Panc1 (cell line): ENCODE data around the gene IFT27.

Experiments
- POLR2AphosphoS5 ChIP-seq: IDR thresholded peaks from 2 replicates; pipeline ENCODE4 v1.6.1; 2012; ENCODE audit warnings: mild to moderate bottlenecking, low read depth, low read length, moderate library complexity
- REST ChIP-seq, 2 experiments: IDR thresholded peaks; 2 replicates each; pipeline ENCODE4 v1.6.1; 2011 to 2012; ENCODE audit warnings: low read depth in 2 of 2, control low read depth in 1 of 2, low read length in 1 of 2, mild to moderate bottlenecking in 1 of 2, moderate library complexity in 1 of 2; ENCODE audit not compliant: insufficient read depth in 1 of 2
- TCF7L2 ChIP-seq: IDR thresholded peaks from 2 replicates; pipeline ENCODE4 v1.6.1; 2011; ENCODE audit warnings: mild to moderate bottlenecking, low read depth, low read length, inconsistent platforms
- TF ChIP-seq, protein P1 (sequence below): fragments of 450-650 bp; IDR thresholded peaks from 2 replicates; pipeline ENCODE4 v1.5.1; 2017; ENCODE audit warnings: mild to moderate bottlenecking

DNA sequence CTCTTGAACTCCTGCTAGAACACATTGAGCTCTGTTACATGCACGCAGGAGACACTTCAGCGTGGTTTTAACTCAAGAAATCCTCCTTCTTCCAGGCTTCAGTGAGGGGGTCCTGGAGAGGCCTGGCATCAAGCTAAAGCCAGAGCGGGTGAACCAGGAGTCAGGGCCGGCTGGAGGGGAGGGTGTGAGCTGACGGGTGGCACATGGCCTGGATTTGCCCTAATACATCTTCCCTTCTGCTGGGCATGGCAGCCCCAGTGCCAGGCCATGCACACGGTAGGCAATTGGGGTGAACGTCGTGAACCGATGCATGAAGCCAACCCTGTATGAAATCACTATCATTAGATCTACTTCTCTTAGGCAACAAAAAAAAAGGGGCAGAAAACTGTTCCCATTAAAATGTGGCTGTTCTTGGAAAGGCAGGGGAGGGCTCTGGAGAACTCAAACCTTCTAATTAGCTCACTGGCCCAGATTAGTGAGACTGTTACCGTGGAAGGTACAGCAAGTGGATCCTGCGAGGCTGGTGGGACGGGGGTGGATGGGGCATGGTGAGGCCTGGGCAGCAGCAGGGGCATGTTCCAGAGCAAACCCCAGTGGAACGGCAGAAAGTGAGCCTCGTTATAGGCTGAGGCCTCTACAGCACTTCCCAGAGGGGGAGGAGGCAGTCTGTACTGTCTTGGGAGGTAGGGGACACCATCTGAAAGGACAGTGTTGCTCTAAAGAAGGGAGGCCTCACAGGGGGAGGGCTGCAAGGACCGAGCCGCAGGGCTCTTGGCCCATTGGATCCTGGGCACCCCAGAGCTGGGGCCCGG, 10.6 kb downstream of the IFT27 start:
- TF ChIP-seq, protein P1, sequence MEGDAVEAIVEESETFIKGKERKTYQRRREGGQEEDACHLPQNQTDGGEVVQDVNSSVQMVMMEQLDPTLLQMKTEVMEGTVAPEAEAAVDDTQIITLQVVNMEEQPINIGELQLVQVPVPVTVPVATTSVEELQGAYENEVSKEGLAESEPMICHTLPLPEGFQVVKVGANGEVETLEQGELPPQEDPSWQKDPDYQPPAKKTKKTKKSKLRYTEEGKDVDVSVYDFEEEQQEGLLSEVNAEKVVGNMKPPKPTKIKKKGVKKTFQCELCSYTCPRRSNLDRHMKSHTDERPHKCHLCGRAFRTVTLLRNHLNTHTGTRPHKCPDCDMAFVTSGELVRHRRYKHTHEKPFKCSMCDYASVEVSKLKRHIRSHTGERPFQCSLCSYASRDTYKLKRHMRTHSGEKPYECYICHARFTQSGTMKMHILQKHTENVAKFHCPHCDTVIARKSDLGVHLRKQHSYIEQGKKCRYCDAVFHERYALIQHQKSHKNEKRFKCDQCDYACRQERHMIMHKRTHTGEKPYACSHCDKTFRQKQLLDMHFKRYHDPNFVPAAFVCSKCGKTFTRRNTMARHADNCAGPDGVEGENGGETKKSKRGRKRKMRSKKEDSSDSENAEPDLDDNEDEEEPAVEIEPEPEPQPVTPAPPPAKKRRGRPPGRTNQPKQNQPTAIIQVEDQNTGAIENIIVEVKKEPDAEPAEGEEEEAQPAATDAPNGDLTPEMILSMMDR: no peak
- no peak for TF ChIP-seq POLR2AphosphoS5
- no peak for TF ChIP-seq TCF7L2
- TF ChIP-seq REST (IDR thresholded peaks at IDR 0.05; ENCODE audit: insufficient read depth in 1 of 2, low read depth in 2 of 2, low read length in 1 of 2): no peak
